ELR (cell line): ENCODE data around the gene CCNDBP1.
A peak's percentile ranks its signal among the peaks of the same experiment; 100 is the strongest.
"Not testable (repeated sequence)": the region's sequence is repeated elsewhere in the genome, so short reads cannot be mapped to it uniquely, and the experiment has no call there.

Experiments used
- DNase-seq: peaks from one replicate; pipeline ENCODE4 v3.0.0-alpha.2; 2015; ENCODE audit warnings: low read depth

The CCNDBP1 gene

GRCh38 chr15:43215961-43216360, 30.8 kb downstream of the CCNDBP1 start:
- peak; percentile 47 for DNase-seq

- DNase-seq = peak; percentile 42
Measured at GRCh38 chr15:43218908-43219706, 33.9 kb downstream of the CCNDBP1 start.

GRCh38 chr15:43219929-43220928, 35.0 kb downstream of the CCNDBP1 start:
- DNase-seq = no peak

GRCh38 chr15:43220991-43221403, 35.8 kb downstream of the CCNDBP1 start, which contains the start of gene EPB42:
Gene EPB42 (minus strand): TSS chr15:43221018. CDS start chr15:43220825, 193 bp downstream.
- no peak for DNase-seq

GRCh38 chr15:43221422-43221821, 36.2 kb downstream of the CCNDBP1 start:
- DNase-seq = no peak

- peak; percentile 79 for DNase-seq
Measured at GRCh38 chr15:43225201-43225949, 40.2 kb downstream of the CCNDBP1 start.

GRCh38 chr15:43225950-43226255, 40.7 kb downstream of the CCNDBP1 start:
- not testable (repeated sequence) for DNase-seq

- DNase-seq = no peak
Measured at GRCh38 chr15:43226436-43227305, 41.5 kb downstream of the CCNDBP1 start.

GRCh38 chr15:43229977-43230376, 44.8 kb downstream of the CCNDBP1 start:
- no peak for DNase-seq

- DNase-seq = peak; percentile 15
Measured at GRCh38 chr15:43230640-43231115, 45.5 kb downstream of the CCNDBP1 start.

- DNase-seq = no peak
Measured at GRCh38 chr15:43232289-43232874, 47.2 kb downstream of the CCNDBP1 start.

GRCh38 chr15:43235536-43235935, 50.3 kb downstream of the CCNDBP1 start:
- no peak for DNase-seq

GRCh38 chr15:43237842-43238470, 52.8 kb downstream of the CCNDBP1 start:
- no peak for DNase-seq

GRCh38 chr15:43238671-43239131, 53.5 kb downstream of the CCNDBP1 start:
- DNase-seq = no peak

GRCh38 chr15:43239732-43240491, 54.7 kb downstream of the CCNDBP1 start:
- DNase-seq = peak; percentile 52

- DNase-seq = no peak
Measured at GRCh38 chr15:43241100-43241499, 55.9 kb downstream of the CCNDBP1 start.

GRCh38 chr15:43242616-43243015, 57.4 kb downstream of the CCNDBP1 start:
- DNase-seq = no peak

- peak; percentile 8 for DNase-seq
Measured at GRCh38 chr15:43243020-43243645, 57.9 kb downstream of the CCNDBP1 start.

GRCh38 chr15:43244092-43244491, 58.9 kb downstream of the CCNDBP1 start:
- no peak for DNase-seq
